Ammon's horn (tissue), 1 donor: ENCODE data around the gene DUX4.
"Not testable (repeated sequence)": the region's sequence is repeated elsewhere in the genome, so short reads cannot be mapped to it uniquely, and the experiment has no call there.

Experiments
- DNase-seq: peaks from one replicate; pipeline ENCODE4 v3.0.0-alpha.2; 2016; ENCODE audit warnings: low spot score

Gene DUX4

GRCh38 chr4:190173428-190173827 lies at the start of gene DUX4:
TSS of gene DUX4 (plus strand) at chr4:190173774. CDS start at chr4:190173774, 0 bp downstream.
- DNase-seq, result not testable (repeated sequence)

GRCh38 chr4:190175436-190175835 lies 1.9 kb downstream of the DUX4 start:
- not testable (repeated sequence) for DNase-seq

- DNase-seq, result not testable (repeated sequence)
Observed at GRCh38 chr4:190177727-190178605, 4.4 kb downstream of the DUX4 start.

- DNase-seq, result not testable (repeated sequence)
Observed at GRCh38 chr4:190178606-190178990, 5.0 kb downstream of the DUX4 start.

GRCh38 chr4:190179030-190179739 lies 5.6 kb downstream of the DUX4 start:
- not testable (repeated sequence) for DNase-seq

GRCh38 chr4:190179740-190180094 lies 6.1 kb downstream of the DUX4 start:
- DNase-seq, result not testable (repeated sequence)

- not testable (repeated sequence) for DNase-seq
Observed at GRCh38 chr4:190180947-190181346, 7.4 kb downstream of the DUX4 start.

- not testable (repeated sequence) for DNase-seq
Observed at GRCh38 chr4:190181481-190182100, 8.0 kb downstream of the DUX4 start.

- not testable (repeated sequence) for DNase-seq
Observed at GRCh38 chr4:190203510-190203909, 29.9 kb downstream of the DUX4 start.
